Left cardiac atrium (tissue), 4 donors: ENCODE measurements around the gene DPYSL3. TPM values are rescaled to one million over a fixed set of nuclear protein-coding genes. Genes with fewer than 3 reads are reported as not detected.
"Not testable (repeated sequence)": the region's sequence is repeated elsewhere in the genome, so short reads cannot be mapped to it uniquely, and the experiment has no call there.

ENCODE experiments used
- ATAC-seq, 2 donors: fragments of 200-7000 bp; cut with Tn5 transposase; one replicate each; pipeline ENCODE4 v1.9.1; 2020; ENCODE audit warnings: mild to moderate bottlenecking in 2 of 2, moderate library complexity in 2 of 2
- DNase-seq: peaks from one replicate; pipeline ENCODE4 v3.0.0-alpha.2; 2020
- intact Hi-C, 2 donors: fragments of 100-400 bp; cut with DNase I; formaldehyde crosslinking; loops; one replicate each; pipeline versions ENCODE4 v1.14.1 to v1.15.1; 2022 to 2023
- total RNA-seq, 2 donors: library from RNA; stranded (reverse); fragmentation: NEBNext Ultra II Directional; extraction: Animal tissue kit (Norgen Biotek cat#: 25700); gene quantifications; one replicate each; pipeline ENCODE4 v1.2.1, GENCODE V29; 2021
- donor health status: DM: no; HTN: yes; CAD: no.
- donor health status: DM: no; HTN: yes; CAD: no; lungs with severe emphysema.
- donor health status: DM: yes; HTN: yes; CAD: no.
- donor health status: Dilated cardiomyopathy.

The DPYSL3 gene
- total RNA-seq, 2 donors from 2014 or later: 42.4 to 55.7 TPM

DNA sequence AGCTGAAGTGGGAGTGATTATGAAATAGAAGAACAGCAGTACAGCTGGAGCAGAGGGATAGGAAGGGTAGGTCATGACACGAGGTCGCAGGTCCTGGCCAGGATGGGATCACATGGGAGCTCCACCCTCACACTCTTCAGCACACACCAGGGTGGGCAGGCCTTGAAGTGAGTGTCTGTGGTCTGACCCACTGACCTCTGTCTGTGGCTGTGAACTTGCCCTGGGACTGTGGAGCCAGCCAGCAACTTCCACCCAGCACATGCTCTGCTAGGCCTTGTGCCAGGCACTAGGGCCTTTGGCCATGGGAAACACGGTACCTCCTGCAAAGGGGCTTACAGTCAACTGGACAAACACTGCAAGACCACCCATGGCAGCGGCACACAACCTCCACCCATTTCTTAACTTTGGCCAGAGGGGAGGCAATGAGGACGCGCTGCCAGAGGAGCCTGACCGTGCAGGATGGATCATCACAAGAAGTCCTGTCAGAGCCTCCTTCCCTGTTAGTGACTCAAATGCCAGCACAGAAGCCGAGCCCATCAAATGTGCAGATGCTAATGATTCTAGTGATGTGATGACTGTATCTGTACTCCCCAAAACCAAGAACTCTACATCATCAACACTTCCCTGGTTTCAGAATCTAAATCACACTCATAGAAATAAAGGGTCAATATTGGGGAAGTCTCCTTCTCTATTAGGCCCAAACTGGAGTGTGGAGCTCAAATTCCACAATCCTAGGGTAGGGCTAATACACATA is 113.6 kb downstream of the DPYSL3 start:
- DNase-seq (peak; percentile 51), ATAC-seq (peak; percentile 75 to 77)
- intact Hi-C loops: loop anchor here (10.0 kb wide), 1 partner anchor 59 kb away; no protein-coding TSS in a partner anchor

GRCh38 chr5:147393874-147394672 is 115.8 kb downstream of the DPYSL3 start:
- intact Hi-C loops: loop anchor here (10.0 kb wide), 1 partner anchor 61 kb away; no protein-coding TSS in a partner anchor
- DNase-seq (no peak), ATAC-seq (no peak)

DNA sequence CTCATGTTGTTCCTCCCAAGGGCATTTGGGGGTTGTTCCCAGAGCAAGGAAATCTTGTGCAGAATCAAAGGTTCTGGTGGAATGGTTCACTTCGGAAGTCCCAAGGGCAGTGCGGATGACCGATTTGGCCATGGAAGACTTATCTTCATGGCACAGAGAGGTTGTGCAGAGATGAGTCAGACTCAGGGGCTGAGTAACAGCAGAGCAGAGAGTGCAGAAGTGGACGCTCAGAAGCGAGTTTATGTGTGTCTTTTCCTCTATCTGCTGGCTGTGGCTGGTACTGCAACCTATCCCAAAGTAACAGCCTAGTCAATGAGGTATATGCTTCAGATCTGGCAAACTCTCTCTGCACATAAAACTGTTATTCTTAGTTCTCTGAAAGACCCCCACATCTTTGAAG is 118.1 kb downstream of the DPYSL3 start:
- ATAC-seq (peak; percentile 77 to 85), DNase-seq (peak; percentile 56)
- intact Hi-C loops: loop anchor here (10.0 kb wide), 1 partner anchor 63 kb away; no protein-coding TSS in a partner anchor

DNA sequence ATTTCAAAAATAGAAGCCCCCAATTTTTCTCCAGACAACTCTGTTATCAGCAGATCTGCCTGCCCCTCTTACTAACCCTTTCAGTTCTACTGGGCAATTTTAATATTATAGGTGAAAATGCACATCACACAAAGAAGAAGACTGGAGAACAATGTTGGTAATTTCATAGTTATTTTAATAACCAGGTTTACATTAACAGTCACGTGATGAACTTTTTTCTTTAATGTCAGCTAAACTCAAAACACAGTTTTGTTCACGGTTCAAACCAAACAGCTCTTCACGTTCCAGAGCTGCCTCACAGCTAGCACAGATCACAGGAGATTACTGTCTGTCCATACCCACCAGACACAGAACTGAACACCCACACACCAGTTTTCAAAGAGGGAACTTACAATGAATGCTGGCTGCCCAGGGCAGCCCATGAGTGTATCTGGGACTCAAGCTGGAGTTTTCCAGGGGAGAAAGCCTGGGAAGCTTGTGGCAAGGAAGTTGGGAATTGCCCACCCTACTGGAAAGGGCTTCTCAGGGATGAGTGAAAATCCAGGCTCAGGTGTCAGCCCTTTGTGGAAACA is 119.1 kb downstream of the DPYSL3 start:
- DNase-seq (no peak), ATAC-seq (no peak)
- intact Hi-C loops: loop anchor here (10.0 kb wide), 1 partner anchor 64 kb away; no protein-coding TSS in a partner anchor

- DNase-seq: no peak
- intact Hi-C loops: no loop called here
- no peak for ATAC-seq
Observed at GRCh38 chr5:147388184-147389108, 121.4 kb downstream of the DPYSL3 start.

DNA sequence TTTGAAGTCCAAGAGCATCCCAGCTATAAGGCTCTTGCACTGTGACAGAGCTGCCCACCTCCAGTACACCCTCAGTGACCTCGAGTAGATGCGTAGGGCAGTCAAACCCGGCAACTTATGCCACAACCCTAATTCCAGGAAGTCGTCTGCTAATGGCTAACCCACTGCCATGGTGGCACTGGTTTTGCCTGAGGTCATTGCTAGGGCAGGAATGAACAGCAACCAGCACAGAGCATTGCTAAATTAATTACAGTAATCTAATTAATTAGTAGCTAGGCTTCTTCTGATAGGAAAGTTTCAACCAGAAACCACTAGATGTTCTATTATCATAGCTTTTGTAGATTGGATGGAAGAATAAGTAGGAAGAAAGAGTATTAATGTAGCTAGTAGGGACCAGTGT is 122.8 kb downstream of the DPYSL3 start:
- intact Hi-C loops: no loop called here
- ATAC-seq (no peak), DNase-seq (no peak)

- intact Hi-C loops: no loop called here
Observed at GRCh38 chr5:147384346-147385193, 125.3 kb downstream of the DPYSL3 start.

DNA sequence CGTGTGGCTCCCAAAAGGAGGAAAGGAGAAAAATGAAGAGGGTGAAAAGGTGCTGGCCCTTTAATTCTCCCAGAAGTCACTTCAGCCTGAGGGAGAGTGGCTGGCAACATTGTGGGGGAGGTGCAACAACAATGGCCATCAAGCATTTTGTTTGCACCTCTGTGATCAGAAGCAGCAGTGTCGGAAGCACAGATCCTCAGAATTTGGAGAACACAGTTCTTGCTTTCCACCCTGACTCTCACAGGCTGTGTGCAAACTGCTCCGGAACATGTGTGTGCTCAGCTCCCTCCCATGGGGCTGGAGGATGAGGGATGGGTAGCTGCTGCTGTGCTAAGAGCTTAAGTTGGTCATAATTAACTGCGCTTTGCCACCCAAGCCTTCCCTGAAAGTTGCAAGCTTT is 127.1 kb downstream of the DPYSL3 start:
- intact Hi-C loops: no loop called here
- ATAC-seq: peak; percentile 41 to 54
- DNase-seq: no peak

More at GRCh38 chr5:147384346-147385193, 125.3 kb downstream of the DPYSL3 start:
- ATAC-seq: no peak
- no peak for DNase-seq

GRCh38 chr5:147381555-147381954 is 128.3 kb downstream of the DPYSL3 start:
- no peak for ATAC-seq
- DNase-seq: no peak
- intact Hi-C loops: no loop called here

- intact Hi-C loops: no loop called here
- no peak for ATAC-seq
- no peak for DNase-seq
Observed at GRCh38 chr5:147377682-147378081, 132.2 kb downstream of the DPYSL3 start.

GRCh38 chr5:147375151-147375550 is 134.7 kb downstream of the DPYSL3 start:
- DNase-seq: no peak
- no peak for ATAC-seq
- intact Hi-C loops: no loop called here

- DNase-seq (no peak), ATAC-seq (no peak)
- intact Hi-C loops: no loop called here
Observed at GRCh38 chr5:147373328-147373727, 136.5 kb downstream of the DPYSL3 start.

- ATAC-seq: no peak
- no peak for DNase-seq
- intact Hi-C loops: no loop called here
Observed at GRCh38 chr5:147372191-147372590, 137.7 kb downstream of the DPYSL3 start.

DNA sequence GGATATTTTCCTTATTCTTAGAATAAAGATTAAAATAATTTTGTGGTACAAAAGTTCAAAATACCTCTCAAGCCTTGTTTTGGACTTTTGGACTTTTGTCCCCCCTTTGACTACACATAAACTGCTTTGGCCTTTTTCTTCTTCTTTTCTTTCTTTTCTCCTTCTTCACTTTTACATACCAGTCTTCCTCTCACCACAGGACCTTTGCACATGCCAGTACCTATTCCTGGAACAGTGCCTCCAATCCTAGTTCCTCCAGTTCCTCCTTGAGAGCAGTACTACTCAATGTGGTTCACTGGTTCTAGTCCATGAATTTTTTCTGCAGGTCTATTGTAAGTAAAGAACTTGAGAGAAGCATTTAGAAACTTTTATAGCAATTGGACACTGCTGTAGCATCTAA is 138.6 kb downstream of the DPYSL3 start:
- no peak for DNase-seq
- ATAC-seq: no peak
- intact Hi-C loops: no loop called here

DNA sequence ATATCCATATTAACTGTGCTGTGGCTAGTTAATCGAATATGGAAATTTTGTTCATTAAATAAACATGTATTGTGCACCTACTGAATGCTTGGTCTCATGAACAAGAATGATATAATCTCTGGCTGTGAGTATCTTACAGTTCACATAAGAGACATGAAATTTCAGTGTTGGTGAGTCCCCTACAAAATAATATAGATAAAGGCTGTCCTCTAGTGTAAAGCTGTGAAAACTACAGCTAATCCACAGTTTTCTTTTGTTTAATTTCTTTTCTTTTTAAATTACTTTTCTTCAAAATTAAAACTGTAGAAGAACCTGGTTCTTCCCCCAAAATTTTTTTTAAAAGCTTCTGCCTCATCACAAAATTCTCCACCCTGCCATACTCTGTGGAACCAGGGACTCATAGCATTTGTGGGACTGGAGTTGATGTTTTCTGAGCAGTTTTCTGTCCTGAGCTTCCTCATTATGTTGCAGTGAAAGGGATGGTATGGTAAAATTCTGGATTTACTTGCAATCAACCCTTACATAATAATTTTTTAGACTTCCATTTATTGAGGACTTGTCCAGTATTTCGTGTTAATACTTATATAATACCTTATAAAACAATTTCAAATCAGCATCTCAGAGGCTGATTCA is 140.0 kb downstream of the DPYSL3 start:
- DNase-seq: no peak
- ATAC-seq: no peak
- intact Hi-C loops: loop anchor here (2.0 to 5.0 kb wide), 2 partner anchors 143 to 145 kb away; no protein-coding TSS in a partner anchor

- intact Hi-C loops: loop anchor here in 1 of 2 donors (5.0 kb wide), 1 partner anchor 140 kb away; no protein-coding TSS in a partner anchor
- ATAC-seq, DNase-seq: not testable (repeated sequence)
Observed at GRCh38 chr5:147367381-147367780, 142.5 kb downstream of the DPYSL3 start.

DNA sequence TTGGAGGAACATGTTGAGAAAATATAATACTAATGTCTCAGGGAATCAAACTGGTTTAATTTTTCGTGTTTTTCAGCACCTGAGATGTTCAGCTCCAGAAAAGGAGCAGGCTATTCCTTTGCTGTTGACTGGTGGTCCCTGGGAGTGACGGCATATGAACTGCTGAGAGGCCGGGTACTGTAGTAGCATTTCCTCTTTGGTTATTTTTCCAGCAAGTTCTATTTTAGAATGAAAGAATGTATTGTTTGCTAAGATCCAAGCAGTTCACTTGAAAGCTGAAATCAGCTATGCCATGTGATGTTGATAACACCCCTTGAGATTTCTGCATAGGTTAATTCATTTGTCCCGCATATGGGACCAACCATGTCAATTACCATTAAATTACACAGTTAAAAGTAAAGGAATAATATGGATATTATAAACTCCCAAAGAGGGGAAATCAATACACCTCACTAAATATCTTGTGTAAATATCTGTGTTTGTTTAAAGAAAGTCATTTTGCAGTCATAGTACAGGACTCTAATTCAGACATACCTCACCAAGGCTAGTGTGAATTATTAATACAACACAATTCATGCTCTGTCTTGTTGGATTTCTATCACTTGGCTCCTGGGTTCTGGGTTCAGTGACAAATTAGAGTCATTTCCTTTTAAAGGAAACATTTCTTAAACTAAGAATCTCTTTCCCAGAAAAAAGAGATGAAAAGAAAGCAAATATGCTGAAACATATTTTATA is 148.3 kb downstream of the DPYSL3 start:
- intact Hi-C loops: no loop called here

More for the DNA sequence above, 148.3 kb downstream of the DPYSL3 start:
- DNase-seq (no peak), ATAC-seq (no peak)
